GM18951 (cell line): ENCODE measurements around the gene NPIPA2.

Experiments
- in situ Hi-C: fragments of 300-500 bp; cut with MboI; formaldehyde crosslinking; loops from one replicate; pipeline ENCODE4 v1.12.0; 2022; ENCODE audit warnings: low sequenced_read_pairs, mixed read lengths, inconsistent platforms; ENCODE audit not compliant: unreplicated experiment

The NPIPA2 gene

DNA sequence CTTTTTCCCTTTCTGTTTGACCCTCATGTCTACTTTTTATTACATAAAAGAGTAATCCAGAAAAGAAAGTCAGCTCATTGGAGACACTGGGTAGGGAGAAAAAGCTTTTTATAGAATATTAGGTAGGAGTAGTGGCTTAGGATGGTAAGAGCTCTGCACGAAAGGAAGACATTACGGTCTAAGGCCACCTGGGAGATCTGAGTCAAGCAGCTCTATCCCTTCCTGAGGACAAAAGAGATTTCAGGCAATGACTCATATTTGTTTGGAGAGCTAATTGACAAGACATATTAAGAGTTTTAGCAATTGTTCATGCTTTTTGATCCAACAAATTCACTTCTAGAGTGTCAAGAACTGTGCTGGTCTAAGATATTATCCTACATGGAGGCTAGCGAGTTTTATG is 71.6 kb downstream of the NPIPA2 start:
- in situ Hi-C loops = loop anchor here (25.0 kb wide), 1 partner anchor 498 kb away; no protein-coding TSS in a partner anchor
